HepG2 (cell line): ENCODE data around the gene DTNA. TPM values are rescaled to one million over a fixed set of nuclear protein-coding genes. Genes with fewer than 3 reads are reported as not detected.

Experiments
- ATAC-seq: fragments of 200-7000 bp; cut with Tn5 transposase; 3 replicates; pipeline ENCODE4 v1.9.1; 2020; ENCODE audit warnings: mild to moderate bottlenecking, moderate library complexity
- BruUV-seq: library from RNA; stranded (reverse); fragments of 400-500 nt; replicated peaks from 2 replicates; lab custom pipeline; 2021; lab: Mats Ljungman, UMichigan
- CTCF ChIA-PET: fragments of 300-600 bp; formaldehyde crosslinking; extraction: SDS; loops from one replicate; lab custom pipeline; 2021; ENCODE audit warnings: low total read pairs, inconsistent platforms, low intra/inter-chr PET ratio; lab: Yijun Ruan, JAX
- POLR2A ChIA-PET: fragments of 350-600 bp; sonication (Branson Sonifier 250); formaldehyde crosslinking; loops from one replicate; lab custom pipeline; 2020; ENCODE audit warnings: antibody characterized with exemption, inconsistent platforms; lab: Yijun Ruan, JAX
- DNase-seq: peaks from one replicate; pipeline ENCODE4 v3.0.0-alpha.2; 2015; ENCODE audit warnings: low spot score
- FAIRE-seq: peaks from 3 replicates; lab custom pipeline; 2011; peaks lifted over from hg19 to GRCh38; lab: Jason Lieb, UNC
- H2AFZ ChIP-seq: one replicate; pipeline ENCODE4 v1.6.1; 2011; ENCODE audit warnings: low read length, inconsistent platforms
- H3K27ac ChIP-seq: fragments of 300-600 bp; 3 replicates; pipeline ENCODE4 v1.8.0; 2011; ENCODE audit warnings: mixed run types, mild to moderate bottlenecking, mixed read lengths, low read length, inconsistent platforms; ENCODE audit not compliant: insufficient read depth; ENCODE audit errors: extremely low read length
- H3K27me3 ChIP-seq, 2 experiments: fragments of 200-600 bp in 1 of 2; 2 replicates in 1 of 2; 3 replicates in 1 of 2; pipeline versions ENCODE4 v1.6.0 to v1.8.0; 2011; ENCODE audit warnings: low read length in 2 of 2, mild to moderate bottlenecking in 2 of 2, moderate library complexity in 2 of 2, inconsistent platforms in 1 of 2; ENCODE audit not compliant: insufficient read depth in 2 of 2, control insufficient read depth in 1 of 2
- H3K36me3 ChIP-seq, 2 experiments: fragments of 200-600 bp in 1 of 2; replicated peaks in 1 of 2; 2 replicates in 1 of 2; 3 replicates in 1 of 2; pipeline versions ENCODE4 v1.5.1 to v1.8.0; 2011; ENCODE audit warnings: low read length in 2 of 2, inconsistent platforms in 1 of 2; ENCODE audit not compliant: insufficient read depth in 2 of 2, control insufficient read depth in 1 of 2
- H3K4me1 ChIP-seq: 2 replicates; pipeline ENCODE4 v1.5.1; 2012; ENCODE audit warnings: low read length, inconsistent platforms; ENCODE audit not compliant: insufficient read depth
- H3K4me2 ChIP-seq: 2 replicates; pipeline ENCODE4 v1.6.0; 2011; ENCODE audit warnings: low read depth, low read length, inconsistent platforms
- H3K4me3 ChIP-seq, 3 experiments: fragments of 200-600 bp in 1 of 3; sonication (generic), shearing (Covaris generic) in 1 of 3; replicated peaks in 1 of 3; 2 replicates each; pipeline ENCODE4 v1.5.1; 2011 to 2016; ENCODE audit warnings: low read length in 3 of 3, inconsistent platforms in 2 of 3, low read depth in 2 of 3, mild to moderate bottlenecking in 2 of 3, control low read depth in 1 of 3, mixed read lengths in 1 of 3; ENCODE audit not compliant: insufficient read depth in 1 of 3
- H3K79me2 ChIP-seq: one replicate; pipeline ENCODE4 v1.6.1; 2011; ENCODE audit warnings: low read length, inconsistent platforms; ENCODE audit not compliant: insufficient read depth
- H3K9ac ChIP-seq: 2 replicates; pipeline ENCODE4 v1.6.0; 2011; ENCODE audit warnings: mild to moderate bottlenecking, low read depth, low read length, inconsistent platforms; ENCODE audit not compliant: insufficient read depth
- H3K9me3 ChIP-seq: 2 replicates; pipeline ENCODE4 v1.5.1; 2012; ENCODE audit warnings: mild to moderate bottlenecking, low read length
- H4K20me1 ChIP-seq: 2 replicates; pipeline ENCODE4 v1.6.0; 2011; ENCODE audit warnings: inconsistent platforms, mild to moderate bottlenecking, low read length, moderate library complexity; ENCODE audit not compliant: insufficient read depth
- BORCS8-MEF2B ChIP-seq: sonication (generic); formaldehyde crosslinking; IDR thresholded peaks from 2 replicates; pipeline ENCODE4 v1.8.0; 2022; ENCODE audit warnings: mild to moderate bottlenecking, missing genetic modification reagents
- MAF1 ChIP-seq: sonication (generic); formaldehyde crosslinking; IDR thresholded peaks from 2 replicates; pipeline ENCODE4 v1.5.0; 2020; ENCODE audit warnings: missing genetic modification reagents, borderline replicate concordance
- NKX3-1 ChIP-seq: sonication (generic); formaldehyde crosslinking; IDR thresholded peaks from 2 replicates; pipeline ENCODE4 v1.5.0; 2020; ENCODE audit warnings: missing genetic modification reagents
- POLR2A ChIP-seq, 2 experiments: IDR thresholded peaks; 2 replicates each; pipeline ENCODE4 v1.6.1; 2011; ENCODE audit warnings: low read depth in 2 of 2, low read length in 2 of 2, mild to moderate bottlenecking in 1 of 2, moderate library complexity in 1 of 2; ENCODE audit not compliant: insufficient read depth in 1 of 2
- POLR2AphosphoS2 ChIP-seq: IDR thresholded peaks from 2 replicates; pipeline ENCODE4 v1.6.1; 2011; ENCODE audit warnings: low read depth, low read length, improper control_type of control experiment
- TRIM22 ChIP-seq: fragments of 450-650 bp; IDR thresholded peaks from 2 replicates; pipeline ENCODE4 v1.6.1; 2017
- WGBS: methylation state at CpG from one replicate; pipeline ENCODE4 v1.1.6; 2017; ENCODE audit warnings: low lambda C conversion rate; 5-methylcytosine and 5-hydroxymethylcytosine counted together
- in situ Hi-C: cut with HindIII; loops from 2 replicates; pipeline ENCODE4 v1.10.0; 2017; ENCODE audit warnings: low pct_unique_long_range_greater_than_20kb; ENCODE audit not compliant: extremely low pct_ligation_motif_present
- intact Hi-C: fragments of 100-400 bp; cut with micrococcal nuclease; formaldehyde crosslinking; loops from one replicate; pipeline ENCODE4 v1.10.0; 2022; ENCODE audit not compliant: unreplicated experiment
- polyA plus RNA-seq, 8 experiments: library from polyadenylated mRNA; depleted of rRNA in 3 of 8; stranded (reverse) in 7 of 8; unstranded in 1 of 8; fragments of >200 nt; fragmentation: Illumina TruSeq in 4 of 8; extraction: Trizol in 4 of 8; gene quantifications; 2 replicates each; pipeline versions ENCODE4 v1.2.1 to v1.2.3, GENCODE V29; 2011 to 2016; ENCODE audit warnings: low read depth in 4 of 8, missing spikeins in 1 of 8, mixed read lengths in 1 of 8; ENCODE audit not compliant: insufficient read depth in 1 of 8
- total RNA-seq, 5 experiments: library from RNA; depleted of rRNA; stranded (reverse); fragments of >200 nt; fragmentation: Illumina TruSeq; extraction: Trizol; gene quantifications; 2 replicates each; pipeline ENCODE4 v1.2.3, GENCODE V29; 2016; ENCODE audit warnings: low read depth in 1 of 5
- TF ChIP-seq, protein P1 (sequence below): sonication (generic); formaldehyde crosslinking; IDR thresholded peaks from 2 replicates; pipeline ENCODE4 v1.8.0; 2022; ENCODE audit warnings: mild to moderate bottlenecking, missing genetic modification reagents, moderate library complexity
- TF ChIP-seq, protein P2 (sequence below): sonication (generic); formaldehyde crosslinking; IDR thresholded peaks from 2 replicates; pipeline ENCODE4 v1.4.0; 2020; ENCODE audit warnings: missing genetic modification reagents, low read depth, mild to moderate bottlenecking, borderline replicate concordance

DTNA gene
- total and polyA plus RNA-seq, 2 of the 13 experiments (the other 11 are each of a cell fraction or from before 2014, with no cell fraction given), result 8.5 to 29.0 TPM

DNA sequence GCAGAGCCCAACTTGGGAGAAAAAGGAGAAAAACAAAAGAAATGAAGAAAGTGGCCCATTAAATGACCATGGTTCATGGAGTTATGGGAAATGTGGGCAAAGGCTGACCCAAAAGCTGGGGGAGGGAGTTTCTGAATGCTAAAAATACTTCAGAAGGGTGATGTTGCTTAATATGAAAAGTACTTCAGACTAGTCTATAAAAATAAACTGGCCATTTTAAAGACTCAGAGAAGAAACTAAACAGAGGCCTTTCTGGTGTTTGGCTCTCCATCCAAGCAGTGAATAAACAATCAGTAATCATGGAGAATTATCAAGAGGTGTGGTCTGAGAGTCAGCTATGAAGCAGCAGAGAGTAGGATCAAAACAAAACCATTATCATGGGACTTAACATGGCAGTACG, 170.3 kb downstream of the DTNA start:
- Histone ChIP-seq H3K4me1 (peaks cover 10% of the 10 kb centered on the region), H3K27me3 (no peaks in the 10 kb centered on the region), H2AFZ (no peak overlapping the region), H3K4me3 (no peak overlapping the region), H3K9ac (no peak overlapping the region), H3K4me2 (no peak overlapping the region), H3K79me2 (no peaks in the 10 kb centered on the region), H3K9me3 (no peaks in the 10 kb centered on the region), H3K36me3 (peaks cover 2 to 3% of the 10 kb centered on the region in 2 experiments; a peak in 2 of 5 replicates), H4K20me1 (no peaks in the 10 kb centered on the region), H3K27ac (no peak overlapping the region)
- no peak for FAIRE-seq
- WGBS, result 81% methylated on average over 1 of the region's 1 CpG
- TF ChIP-seq MAF1 (CRISPR knock-in tag), result no peak
- no peak for TF ChIP-seq TRIM22
- no peak for TF ChIP-seq POLR2AphosphoS2
- TF ChIP-seq POLR2A (IDR thresholded peaks at IDR 0.05; ENCODE audit: insufficient read depth in 1 of 2, low read depth in 2 of 2, low read length in 2 of 2), result no peak
- TF ChIP-seq BORCS8-MEF2B (CRISPR knock-in tag), result no peak
- TF ChIP-seq NKX3-1 (CRISPR knock-in tag), result no peak
- TF ChIP-seq, protein P1, sequence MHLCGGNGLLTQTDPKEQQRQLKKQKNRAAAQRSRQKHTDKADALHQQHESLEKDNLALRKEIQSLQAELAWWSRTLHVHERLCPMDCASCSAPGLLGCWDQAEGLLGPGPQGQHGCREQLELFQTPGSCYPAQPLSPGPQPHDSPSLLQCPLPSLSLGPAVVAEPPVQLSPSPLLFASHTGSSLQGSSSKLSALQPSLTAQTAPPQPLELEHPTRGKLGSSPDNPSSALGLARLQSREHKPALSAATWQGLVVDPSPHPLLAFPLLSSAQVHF (CRISPR knock-in tag), result no peak
- TF ChIP-seq, protein P2, sequence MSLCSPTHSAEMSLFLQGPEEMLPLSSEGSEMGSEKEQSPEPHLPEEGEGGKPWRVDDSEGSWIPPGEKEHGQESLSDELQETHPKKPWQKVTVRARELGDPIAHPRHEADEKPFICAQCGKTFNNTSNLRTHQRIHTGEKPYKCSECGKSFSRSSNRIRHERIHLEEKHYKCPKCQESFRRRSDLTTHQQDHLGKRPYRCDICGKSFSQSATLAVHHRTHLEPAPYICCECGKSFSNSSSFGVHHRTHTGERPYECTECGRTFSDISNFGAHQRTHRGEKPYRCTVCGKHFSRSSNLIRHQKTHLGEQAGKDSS, result no peak
- intact Hi-C loops (loop anchor here (2.0 to 5.0 kb wide), 2 partner anchors 47 to 98 kb away; no protein-coding TSS in a partner anchor), in situ Hi-C loops (loop anchor here (5.0 kb wide), 1 partner anchor 262 kb away; no protein-coding TSS in a partner anchor)
- POLR2A ChIA-PET, result no interaction called here
- ATAC-seq, result no peak
- DNase-seq, result no peak
- CTCF ChIA-PET, result no interaction called here
- no TSS peak for BruUV-seq
